Pulmonary artery endothelial cell (primary cell): Measurements from ENCODE around the gene ECI1. TPM values are rescaled to one million over a fixed set of nuclear protein-coding genes. Genes with fewer than 3 reads are reported as not detected.
"Not testable (repeated sequence)": the region's sequence is repeated elsewhere in the genome, so short reads cannot be mapped to it uniquely, and the experiment has no call there.

Source experiments
- DNase-seq: peaks from one replicate; pipeline ENCODE4 v3.0.0-alpha.2; 2011; ENCODE audit warnings: low read depth, low spot score
- total RNA-seq: library from RNA; depleted of rRNA; stranded (reverse); fragments of >200 nt; gene quantifications from 2 replicates; pipeline ENCODE4 v1.2.3, GENCODE V29; 2014

ECI1 gene
- total RNA-seq, 1 donor from 2014 or later: 35.1 TPM

- DNase-seq: no peak
These were observed 5.2 kb upstream of the ECI1 start for GRCh38 chr16:2256531-2257140.

DNA sequence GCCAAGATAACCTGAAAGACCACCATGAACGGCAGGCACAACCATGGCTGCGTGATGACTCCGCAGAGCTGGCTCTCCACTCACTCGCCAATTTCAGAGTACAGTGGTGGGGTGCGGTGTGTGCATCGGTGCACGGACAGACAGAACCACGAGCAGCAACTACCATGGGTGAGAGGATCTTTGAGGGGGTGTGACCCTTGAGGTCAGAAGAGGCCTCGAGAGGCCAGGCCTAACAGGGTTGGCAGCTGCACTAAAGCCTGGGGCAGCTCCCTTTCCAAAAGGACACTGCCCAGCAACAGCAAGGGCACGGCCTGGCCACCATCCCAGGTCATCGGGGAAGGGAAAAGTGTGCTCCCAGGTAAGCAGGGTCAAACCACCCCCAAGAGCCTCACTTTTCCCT lies 1.9 kb upstream of the ECI1 start:
- DNase-seq: no peak

DNA sequence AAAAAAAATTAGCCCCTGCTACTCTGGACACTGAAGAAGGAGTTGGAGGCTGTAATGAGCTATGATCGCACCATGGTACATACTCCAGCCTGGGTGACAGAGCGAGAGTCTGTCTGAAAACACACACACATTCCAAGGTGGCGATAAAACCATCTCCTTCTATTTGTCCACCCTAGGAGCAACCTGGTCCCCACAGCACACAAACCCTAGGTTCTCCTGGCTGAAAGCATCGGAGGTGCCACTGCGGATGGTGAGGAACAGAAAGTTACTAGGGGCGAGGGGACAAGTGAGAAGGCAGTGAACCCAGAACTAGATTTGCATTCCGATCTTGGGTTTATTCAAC lies 1.4 kb upstream of the ECI1 start:
- DNase-seq: no peak

DNA sequence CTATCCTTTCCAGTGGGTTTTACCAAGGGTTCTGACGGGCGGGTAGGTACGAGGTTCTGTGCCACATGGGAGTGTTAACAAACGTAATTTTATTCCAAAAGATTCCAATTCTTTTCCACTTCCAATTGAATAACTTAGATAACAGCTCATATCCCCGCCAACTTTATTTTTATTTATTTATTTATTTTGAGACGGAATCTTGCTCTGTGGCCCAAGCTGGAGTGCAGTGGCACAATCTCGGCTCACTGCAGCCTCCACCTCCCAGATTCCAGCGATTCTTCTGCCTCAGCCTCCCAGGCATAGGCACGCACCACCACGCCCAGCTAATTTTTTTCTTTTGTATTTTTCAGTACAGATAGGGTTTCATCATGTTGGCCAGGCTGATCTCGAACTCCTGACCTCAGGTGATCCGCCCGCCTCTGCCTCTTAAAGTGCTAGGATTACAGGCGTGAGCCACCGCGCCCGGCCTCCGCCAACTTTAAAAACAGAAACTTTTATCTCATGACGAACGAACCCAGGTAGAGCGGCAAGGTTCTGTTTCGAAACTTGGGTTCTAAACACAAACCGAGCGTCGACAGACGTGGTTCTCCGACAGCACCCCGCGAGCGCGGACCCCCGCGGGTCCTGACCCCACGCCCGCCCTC lies 613 bp downstream of the ECI1 start:
- no peak for DNase-seq

DNA sequence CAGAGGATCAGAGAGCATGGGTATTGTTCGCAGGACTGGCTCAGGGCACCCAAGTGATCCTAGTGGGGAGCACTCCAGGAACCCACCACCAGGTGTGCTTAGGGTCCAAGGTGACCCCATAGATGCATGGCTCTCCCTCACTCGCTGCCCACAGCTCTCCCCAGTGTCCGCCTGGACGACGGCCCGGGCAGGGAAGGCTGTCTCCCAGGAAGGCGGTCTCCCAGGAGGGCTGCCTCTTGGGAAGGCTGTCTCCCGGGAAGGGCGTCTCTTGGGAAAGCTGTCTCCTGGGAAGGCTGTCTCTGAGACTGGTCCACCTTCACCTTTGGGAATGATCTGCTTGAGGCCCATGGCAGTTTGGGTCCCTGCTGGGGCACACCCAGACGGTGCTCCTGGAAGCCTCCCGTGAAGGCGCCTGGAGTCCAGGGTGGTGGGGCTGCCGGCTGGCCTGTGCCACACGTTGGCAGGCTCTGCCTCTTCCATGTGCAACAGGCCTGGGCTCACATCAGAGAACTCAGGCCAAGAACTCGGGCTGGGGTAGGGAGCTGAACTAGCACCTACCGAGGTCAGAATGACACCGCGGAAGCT lies 5.0 kb downstream of the ECI1 start:
- no peak for DNase-seq

DNA sequence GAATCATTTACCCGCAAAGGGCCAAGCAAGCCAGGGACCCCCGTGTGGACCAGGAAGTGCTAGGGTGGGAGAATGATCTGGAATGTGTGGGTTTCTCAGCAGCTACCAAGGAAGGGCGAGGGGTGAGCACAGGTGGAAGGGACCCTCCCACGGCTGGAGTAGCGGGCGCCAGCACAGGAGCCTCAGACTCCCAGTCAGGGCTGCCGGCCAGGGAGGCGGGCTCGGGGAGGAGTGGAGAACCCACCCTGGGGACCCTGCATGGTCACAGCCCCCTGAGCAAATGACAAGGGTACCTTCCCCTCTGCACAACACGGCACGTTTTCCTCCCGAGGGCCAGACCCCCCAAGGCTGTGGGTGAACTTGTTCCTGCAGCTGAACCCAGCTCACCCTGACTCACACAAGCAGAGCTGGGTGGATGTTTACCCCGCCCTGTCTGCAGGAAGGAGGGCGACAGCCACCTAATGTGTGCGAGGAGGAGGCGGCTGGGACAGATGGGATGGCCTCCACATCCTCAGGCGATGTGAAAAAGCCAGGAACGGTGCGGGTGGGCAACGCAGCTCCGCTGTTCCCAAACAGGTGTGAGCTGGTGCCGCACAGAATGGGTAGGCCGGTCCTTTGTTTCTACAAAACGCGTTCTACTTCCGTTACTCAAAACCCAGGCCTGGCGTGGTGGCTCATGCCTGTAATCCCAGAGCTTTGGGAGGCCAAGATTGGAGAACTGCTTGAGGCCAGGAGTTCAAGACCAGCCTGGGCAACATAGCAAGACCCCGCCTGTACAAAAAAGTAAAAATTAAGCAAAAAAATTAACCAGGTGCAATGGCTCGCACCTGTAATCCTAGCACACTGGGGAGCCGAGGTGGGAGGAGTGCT lies 6.2 kb downstream of the ECI1 start:
- DNase-seq: no peak

- no peak for DNase-seq
These were observed 7.1 kb downstream of the ECI1 start for GRCh38 chr16:2244301-2244700.

- DNase-seq: no peak
These were observed 7.6 kb downstream of the ECI1 start for GRCh38 chr16:2243781-2244180.

DNA sequence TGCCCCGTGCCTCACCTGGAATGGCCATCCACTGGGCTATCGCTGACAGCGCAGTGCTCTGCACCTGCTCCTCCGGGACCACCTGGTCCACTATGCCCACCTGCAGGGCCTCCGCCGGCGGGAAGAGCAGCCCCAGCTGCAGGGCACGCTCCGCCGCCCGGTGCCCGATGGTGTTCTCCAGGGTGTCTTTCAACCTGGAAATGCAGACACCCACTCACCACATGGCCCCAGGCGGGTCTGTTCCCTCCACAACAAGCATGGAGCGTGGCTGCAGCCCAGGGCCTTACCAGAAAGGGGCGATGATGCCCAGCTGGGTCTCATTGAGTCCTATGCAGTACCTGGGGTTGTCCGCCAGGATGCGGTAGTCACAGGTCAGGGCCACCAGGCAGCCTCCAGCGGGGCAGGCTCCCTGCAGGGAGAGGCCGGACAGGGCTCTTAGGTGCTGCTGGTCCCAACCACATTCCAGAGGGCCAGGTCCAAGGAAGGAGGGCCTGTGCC lies 8.3 kb downstream of the ECI1 start:
- DNase-seq: no peak

GRCh38 chr16:2242598-2242997 lies 8.8 kb downstream of the ECI1 start:
- no peak for DNase-seq

DNA sequence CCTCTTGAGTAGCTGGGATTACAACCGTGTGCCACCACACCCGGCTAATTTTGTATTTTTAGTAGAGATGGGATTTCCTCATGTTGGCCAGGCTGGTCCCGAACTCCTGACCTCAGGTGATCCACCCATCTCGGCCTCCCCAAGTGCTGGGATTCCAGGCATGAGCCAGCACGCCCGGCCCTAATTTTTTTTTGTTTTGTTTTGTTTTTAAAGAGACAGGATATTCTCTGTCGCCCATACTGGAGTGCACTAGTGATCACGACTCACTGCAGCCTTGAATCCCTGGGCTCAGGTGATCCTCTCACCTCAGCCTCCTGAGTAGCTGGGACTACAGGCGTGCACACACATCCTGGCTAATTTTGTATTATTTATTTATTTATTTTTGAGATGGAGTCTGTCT lies 11.1 kb downstream of the ECI1 start:
- not testable (repeated sequence) for DNase-seq

DNA sequence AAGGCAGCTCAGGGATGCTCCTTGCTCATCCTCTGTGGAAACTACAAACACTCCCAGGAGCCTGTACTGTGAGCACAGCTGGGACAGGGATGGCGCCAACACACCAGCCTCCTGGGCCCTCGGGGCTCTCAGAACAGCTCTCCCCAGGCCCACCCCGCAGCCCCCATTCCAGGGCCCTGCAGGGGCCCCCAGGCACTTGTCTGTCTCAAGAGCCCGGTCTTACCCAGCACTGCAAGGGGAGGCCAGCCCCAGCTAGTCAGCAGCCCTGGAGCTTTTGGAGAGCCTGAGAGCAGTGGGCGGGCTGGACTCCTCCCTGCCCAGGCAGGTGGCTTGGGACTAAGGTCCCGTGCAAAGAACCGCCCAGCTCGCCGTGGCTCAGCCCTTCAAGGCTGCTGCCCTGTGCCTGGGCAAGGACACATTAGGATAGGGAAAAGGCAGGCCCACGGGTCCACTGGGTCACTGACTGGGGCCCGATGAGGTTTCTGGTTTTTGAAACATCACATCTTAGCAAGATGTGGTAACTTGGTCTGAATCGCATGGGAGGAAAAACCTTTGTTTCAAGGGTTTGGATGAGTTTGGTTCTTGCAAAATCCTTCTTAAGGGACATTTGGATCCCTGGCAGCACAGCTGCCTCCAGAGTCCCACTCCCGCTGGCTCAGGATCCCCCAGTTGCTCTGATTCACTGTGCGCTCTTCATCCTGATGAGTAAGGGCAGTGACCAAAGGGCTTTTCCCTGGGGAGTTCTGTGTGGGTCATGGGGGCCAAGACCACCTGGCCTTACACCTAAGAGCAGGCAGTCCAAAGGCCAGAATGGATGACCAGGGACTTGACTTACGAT lies 12.3 kb downstream of the ECI1 start:
- no peak for DNase-seq

GRCh38 chr16:2238150-2238837 lies 13.1 kb downstream of the ECI1 start:
- no peak for DNase-seq

GRCh38 chr16:2237493-2238149 lies 13.8 kb downstream of the ECI1 start:
- DNase-seq: no peak

DNA sequence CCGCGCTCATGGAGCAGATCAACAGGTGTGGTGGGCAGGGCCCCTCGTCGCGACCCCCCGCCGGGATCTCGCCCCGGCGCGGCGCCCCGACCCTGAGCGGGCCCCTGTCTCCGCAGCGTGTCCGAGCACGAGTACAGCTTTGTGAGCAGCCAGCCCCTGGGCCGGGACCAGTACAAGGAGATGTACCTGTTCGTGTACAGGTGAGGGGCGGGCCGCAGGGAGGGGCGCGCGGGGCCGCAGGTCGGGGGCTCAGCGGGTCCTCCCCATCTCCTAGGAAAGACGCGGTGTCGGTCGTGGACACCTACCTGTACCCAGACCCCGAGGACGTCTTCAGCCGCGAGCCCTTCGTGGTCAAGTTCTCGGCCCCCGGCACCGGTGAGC lies 14.3 kb downstream of the ECI1 start:
- no peak for DNase-seq

DNA sequence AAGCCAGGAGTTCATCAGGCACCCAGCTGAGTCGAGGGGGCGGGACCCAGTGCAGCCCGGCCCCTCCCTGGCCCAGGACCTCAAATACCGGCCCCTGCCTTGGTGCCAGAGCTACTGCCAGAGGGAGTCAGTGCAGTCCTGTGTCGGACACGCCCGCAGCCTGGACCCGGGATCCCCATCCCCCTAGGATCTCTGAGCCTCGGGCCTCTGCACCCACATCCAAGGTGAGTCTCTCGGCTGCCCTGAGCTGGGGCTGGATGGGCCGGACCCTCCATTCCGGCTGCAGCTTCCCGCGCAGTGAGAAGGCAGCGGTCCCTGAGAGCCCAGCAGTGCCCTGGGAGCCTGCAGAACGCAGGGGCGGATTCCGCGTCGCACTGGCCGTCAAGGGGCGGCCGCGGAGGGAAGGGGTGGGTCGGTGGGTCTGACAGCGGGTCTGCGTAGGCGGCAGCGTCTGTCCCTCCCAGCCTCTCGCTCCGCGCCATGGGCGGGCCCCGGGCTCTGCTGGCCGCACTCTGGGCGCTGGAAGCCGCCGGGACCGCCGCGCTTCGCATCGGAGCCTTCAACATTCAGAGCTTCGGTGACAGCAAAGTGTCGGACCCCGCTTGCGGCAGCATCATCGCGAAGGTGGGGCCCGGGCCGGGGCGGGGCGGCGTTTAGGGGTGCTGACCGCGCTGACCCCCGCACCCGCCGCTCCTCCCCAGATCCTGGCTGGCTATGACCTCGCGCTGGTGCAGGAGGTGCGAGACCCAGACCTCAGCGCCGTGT lies 14.9 kb downstream of the ECI1 start, which contains the start of gene DNASE1L2:
Gene DNASE1L2, plus strand, starts transcription at position 108 of the 765 bp plus-strand sequence. Its CDS starts 373 bp downstream, at position 481.
- DNase-seq: no peak

- no peak for DNase-seq
These were observed 15.6 kb downstream of the ECI1 start for GRCh38 chr16:2235695-2236336.

DNA sequence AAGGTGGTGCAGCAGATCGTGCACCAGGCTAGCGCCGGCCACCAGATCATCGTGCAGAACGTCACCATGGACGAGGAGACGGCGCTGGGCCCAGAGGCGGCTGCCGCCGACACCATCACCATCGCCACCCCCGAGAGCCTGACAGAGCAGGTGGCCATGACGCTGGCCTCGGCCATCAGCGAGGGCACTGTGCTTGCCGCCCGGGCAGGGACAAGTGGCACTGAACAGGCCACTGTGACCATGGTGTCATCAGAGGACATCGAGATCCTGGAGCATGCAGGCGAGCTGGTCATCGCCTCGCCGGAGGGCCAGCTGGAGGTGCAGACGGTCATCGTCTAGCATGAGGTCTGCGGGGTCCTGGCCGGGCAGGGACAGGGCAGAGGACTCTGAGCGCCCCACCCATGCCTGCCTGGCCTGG lies 16.1 kb downstream of the ECI1 start:
- no peak for DNase-seq

DNA sequence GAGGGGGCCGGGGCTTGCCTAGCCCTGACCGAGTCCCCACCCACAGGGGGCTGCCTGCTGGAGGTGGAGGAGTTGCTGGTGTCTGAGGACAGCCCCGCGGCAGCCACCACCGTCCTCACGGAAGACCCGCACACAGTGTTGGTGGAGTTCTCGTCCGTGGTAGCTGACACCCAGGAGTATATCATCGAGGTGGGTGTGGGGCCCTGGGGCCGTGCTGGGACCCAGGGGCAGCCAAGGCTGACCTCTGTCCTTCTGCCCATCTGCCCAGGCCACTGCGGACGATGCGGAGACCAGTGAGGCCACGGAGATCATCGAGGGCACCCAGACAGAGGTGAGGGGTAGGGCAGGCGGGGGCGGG lies 16.6 kb downstream of the ECI1 start:
- DNase-seq: no peak
